ENCODE results near the gene CDKN2AIP.

GRCh38 chr4:183434666-183435190, 9.7 kb upstream of the CDKN2AIP start:
- TF ChIP-seq CTCF (IDR thresholded peaks at IDR 0.05) (no peak), POLR2A (IDR thresholded peaks at IDR 0.05; ENCODE audit: low read depth) (no peak), EP300 (IDR thresholded peaks at IDR 0.05) (no peak), POLR2AphosphoS5 (IDR thresholded peaks at IDR 0.05) (no peak)
